Activated CD8-positive, alpha-beta T cell treated with anti-CD3 and anti-CD28 coated beads, Interleukin-2, amount 10 ng/mL, durations not matched to agents 7 days and 5 days (primary cell): ENCODE data around the gene RIMBP2. TPM values are rescaled to one million over a fixed set of nuclear protein-coding genes. Genes with fewer than 3 reads are reported as not detected.
"Not testable (repeated sequence)": the region's sequence is repeated elsewhere in the genome, so short reads cannot be mapped to it uniquely, and the experiment has no call there.

Experiments used
- ATAC-seq: fragments of 150-1000 bp; cut with Tn5 transposase; one replicate; pipeline ENCODE4 v1.10.0; 2021; ENCODE audit warnings: moderate library complexity
- CTCF ChIA-PET: fragments of 350-600 bp; sonication (Branson Sonifier 250); formaldehyde crosslinking; loops from one replicate; lab custom pipeline; 2021; ENCODE audit warnings: antibody characterized with exemption; lab: Charles Lee
- POLR2A ChIA-PET: fragments of 350-600 bp; sonication (Branson Sonifier 250); formaldehyde crosslinking; loops from one replicate; lab custom pipeline; 2021; ENCODE audit warnings: antibody characterized with exemption; lab: Charles Lee
- DNase-seq: peaks from one replicate; pipeline ENCODE4 v3.0.0-alpha.2; 2020
- H3K27ac Mint-ChIP-seq: one replicate; pipeline ENCODE4 v1.8.0; 2021; ENCODE audit warnings: mild to moderate bottlenecking, mixed read lengths
- H3K27me3 Mint-ChIP-seq: one replicate; pipeline ENCODE4 v1.8.0; 2021; ENCODE audit warnings: low read depth, mixed read lengths
- H3K36me3 Mint-ChIP-seq: one replicate; pipeline ENCODE4 v1.8.0; 2021; ENCODE audit warnings: low read depth, mixed read lengths
- H3K4me1 Mint-ChIP-seq: one replicate; pipeline ENCODE4 v1.8.0; 2021; ENCODE audit warnings: low read depth, mixed read lengths
- H3K4me3 Mint-ChIP-seq: one replicate; pipeline ENCODE4 v1.8.0; 2021; ENCODE audit warnings: mild to moderate bottlenecking, mixed read lengths
- H3K9me3 Mint-ChIP-seq: one replicate; pipeline ENCODE4 v1.8.0; 2022; ENCODE audit warnings: mixed read lengths; ENCODE audit not compliant: insufficient read depth
- total RNA-seq, 2 experiments: library from RNA; stranded (reverse); gene quantifications; one replicate each; pipeline ENCODE4 v1.2.3, GENCODE V29; 2021

Gene RIMBP2
- total RNA-seq, 2 experiments from 2014 or later: not detected

GRCh38 chr12:130591736-130592135 is 124.4 kb downstream of the RIMBP2 start:
- no peaks in the 10 kb centered on the region for H3K4me1 Mint-ChIP-seq
- H3K36me3 Mint-ChIP-seq: no peaks in the 10 kb centered on the region
- no peak for ATAC-seq
- no peak overlapping the region for H3K27ac Mint-ChIP-seq
- ChIA-PET CTCF (no interaction called here), POLR2A (no interaction called here)
- no peaks in the 10 kb centered on the region for H3K27me3 Mint-ChIP-seq
- peaks cover 2% of the 10 kb centered on the region for H3K9me3 Mint-ChIP-seq
- no peak for DNase-seq
- no peak overlapping the region for H3K4me3 Mint-ChIP-seq

GRCh38 chr12:130590685-130591084 is 125.4 kb downstream of the RIMBP2 start:
- no peak overlapping the region for H3K27ac Mint-ChIP-seq
- no peak for DNase-seq
- POLR2A ChIA-PET: no interaction called here
- H3K4me3 Mint-ChIP-seq: no peak overlapping the region
- ATAC-seq: no peak
- H3K36me3 Mint-ChIP-seq: no peaks in the 10 kb centered on the region
- H3K27me3 Mint-ChIP-seq: no peaks in the 10 kb centered on the region
- no peaks in the 10 kb centered on the region for H3K4me1 Mint-ChIP-seq
- CTCF ChIA-PET: no interaction called here
- H3K9me3 Mint-ChIP-seq: peaks cover 3% of the 10 kb centered on the region

GRCh38 chr12:130589540-130590317 is 126.4 kb downstream of the RIMBP2 start:
- ChIA-PET POLR2A (no interaction called here), CTCF (no interaction called here)
- ATAC-seq (no peak), DNase-seq (no peak)
- Mint-ChIP-seq H3K9me3 (peaks cover 4% of the 10 kb centered on the region), H3K36me3 (no peaks in the 10 kb centered on the region), H3K4me1 (no peaks in the 10 kb centered on the region), H3K27me3 (no peaks in the 10 kb centered on the region), H3K4me3 (no peak overlapping the region), H3K27ac (no peak overlapping the region)

- ChIA-PET CTCF (no interaction called here), POLR2A (no interaction called here)
- no peaks in the 10 kb centered on the region for H3K27me3 Mint-ChIP-seq
- DNase-seq: no peak
- no peak for ATAC-seq
- no peaks in the 10 kb centered on the region for H3K36me3 Mint-ChIP-seq
- no peak overlapping the region for H3K4me3 Mint-ChIP-seq
- no peaks in the 10 kb centered on the region for H3K4me1 Mint-ChIP-seq
- peaks cover 4% of the 10 kb centered on the region for H3K9me3 Mint-ChIP-seq
- H3K27ac Mint-ChIP-seq: no peak overlapping the region
These were observed 127.2 kb downstream of the RIMBP2 start for GRCh38 chr12:130588696-130589539.

GRCh38 chr12:130587966-130588365 is 128.1 kb downstream of the RIMBP2 start:
- no peak overlapping the region for H3K27ac Mint-ChIP-seq

GRCh38 chr12:130584475-130584874 is 131.6 kb downstream of the RIMBP2 start:
- H3K4me3 Mint-ChIP-seq, H3K9me3 Mint-ChIP-seq, H3K27me3 Mint-ChIP-seq, ATAC-seq, DNase-seq, POLR2A ChIA-PET, H3K36me3 Mint-ChIP-seq, H3K27ac Mint-ChIP-seq, CTCF ChIA-PET, H3K4me1 Mint-ChIP-seq: not testable (repeated sequence)

More at GRCh38 chr12:130587966-130588365, 128.1 kb downstream of the RIMBP2 start:
- Mint-ChIP-seq H3K27me3 (no peaks in the 10 kb centered on the region), H3K4me1 (no peaks in the 10 kb centered on the region), H3K4me3 (no peak overlapping the region), H3K36me3 (no peaks in the 10 kb centered on the region), H3K9me3 (peaks cover 4% of the 10 kb centered on the region)
- no peak for DNase-seq
- ATAC-seq: no peak
- ChIA-PET CTCF (no interaction called here), POLR2A (no interaction called here)

- POLR2A ChIA-PET: no interaction called here
These were observed 132.3 kb downstream of the RIMBP2 start for GRCh38 chr12:130583800-130584199.

GRCh38 chr12:130583317-130583716 is 132.8 kb downstream of the RIMBP2 start:
- peaks cover 4% of the 10 kb centered on the region for H3K9me3 Mint-ChIP-seq
- no peak for DNase-seq
- no peak for ATAC-seq
- no peaks in the 10 kb centered on the region for H3K27me3 Mint-ChIP-seq
- no peak overlapping the region for H3K4me3 Mint-ChIP-seq
- no peaks in the 10 kb centered on the region for H3K4me1 Mint-ChIP-seq
- ChIA-PET POLR2A (no interaction called here), CTCF (no interaction called here)
- no peak overlapping the region for H3K27ac Mint-ChIP-seq
- H3K36me3 Mint-ChIP-seq: no peaks in the 10 kb centered on the region

More at GRCh38 chr12:130583800-130584199, 132.3 kb downstream of the RIMBP2 start:
- Mint-ChIP-seq H3K36me3 (no peaks in the 10 kb centered on the region), H3K27ac (no peak overlapping the region), H3K9me3 (peaks cover 4% of the 10 kb centered on the region), H3K27me3 (no peaks in the 10 kb centered on the region), H3K4me1 (no peaks in the 10 kb centered on the region), H3K4me3 (no peak overlapping the region)
- DNase-seq: no peak
- no peak for ATAC-seq
- CTCF ChIA-PET: no interaction called here

GRCh38 chr12:130582286-130582685 is 133.8 kb downstream of the RIMBP2 start:
- no peak overlapping the region for H3K4me3 Mint-ChIP-seq
- H3K27ac Mint-ChIP-seq: no peak overlapping the region
- no peaks in the 10 kb centered on the region for H3K36me3 Mint-ChIP-seq
- H3K9me3 Mint-ChIP-seq: peaks cover 4% of the 10 kb centered on the region
- no peaks in the 10 kb centered on the region for H3K4me1 Mint-ChIP-seq
- no peak for ATAC-seq
- DNase-seq: no peak
- ChIA-PET CTCF (no interaction called here), POLR2A (no interaction called here)
- no peaks in the 10 kb centered on the region for H3K27me3 Mint-ChIP-seq

- no peak overlapping the region for H3K4me3 Mint-ChIP-seq
- ChIA-PET POLR2A (no interaction called here), CTCF (interaction anchor here (0.6 kb wide), 1 partner anchor 1090 kb away, joined by 3 read pairs; no protein-coding TSS in a partner anchor)
These were observed 134.3 kb downstream of the RIMBP2 start for GRCh38 chr12:130581782-130582181.

GRCh38 chr12:130579231-130579630 is 136.9 kb downstream of the RIMBP2 start:
- Mint-ChIP-seq H3K4me1 (no peaks in the 10 kb centered on the region), H3K9me3 (no peaks in the 10 kb centered on the region), H3K27ac (no peak overlapping the region), H3K36me3 (no peaks in the 10 kb centered on the region), H3K27me3 (no peaks in the 10 kb centered on the region), H3K4me3 (no peak overlapping the region)
- ChIA-PET POLR2A (no interaction called here), CTCF (no interaction called here)
- no peak for DNase-seq
- no peak for ATAC-seq

More at GRCh38 chr12:130581782-130582181, 134.3 kb downstream of the RIMBP2 start:
- no peaks in the 10 kb centered on the region for H3K27me3 Mint-ChIP-seq
- H3K4me1 Mint-ChIP-seq: no peaks in the 10 kb centered on the region
- H3K36me3 Mint-ChIP-seq: no peaks in the 10 kb centered on the region
- H3K27ac Mint-ChIP-seq: no peak overlapping the region
- ATAC-seq (no peak), DNase-seq (no peak)
- peaks cover 4% of the 10 kb centered on the region for H3K9me3 Mint-ChIP-seq

GRCh38 chr12:130577351-130577750 is 138.7 kb downstream of the RIMBP2 start:
- Mint-ChIP-seq H3K4me3 (no peak overlapping the region), H3K27ac (no peak overlapping the region), H3K36me3 (no peaks in the 10 kb centered on the region), H3K4me1 (no peaks in the 10 kb centered on the region), H3K9me3 (no peaks in the 10 kb centered on the region), H3K27me3 (no peaks in the 10 kb centered on the region)
- ChIA-PET CTCF (no interaction called here), POLR2A (no interaction called here)
- no peak for ATAC-seq
- no peak for DNase-seq
